ENCODE data around the gene SF3A1.

GRCh38 chr22:30396871-30397655 lies 40.4 kb upstream of the SF3A1 start, which contains the start of gene SEC14L2:
- TF ChIP-seq CTCF (conservative IDR thresholded peaks at IDR 0.05 in 1 of 2, IDR thresholded peaks at IDR 0.05 in 1 of 2; ENCODE audit: low read depth in 1 of 2, low read length in 2 of 2) (no peak), EZH2 (IDR thresholded peaks at IDR 0.05; ENCODE audit: low read length, missing control alignments) (no peak)

Data from fibroblast of lung (primary cell).